Progenitor cell of endocrine pancreas (in vitro differentiated cells): ENCODE measurements around the gene MMAB. TPM values are rescaled to one million over a fixed set of nuclear protein-coding genes. Genes with fewer than 3 reads are reported as not detected.

Experiments used
- DNase-seq: peaks from one replicate; pipeline ENCODE4 v3.0.0; 2021; ENCODE audit warnings: low spot score; ENCODE audit not compliant: unreplicated experiment
- H3K27ac Mint-ChIP-seq: 2 replicates; pipeline ENCODE4 v1.8.0; 2021; ENCODE audit warnings: mild to moderate bottlenecking, moderate library complexity, mixed read lengths
- H3K27me3 Mint-ChIP-seq: 2 replicates; pipeline ENCODE4 v1.8.0; 2021; ENCODE audit warnings: mixed read lengths
- H3K36me3 Mint-ChIP-seq: 2 replicates; pipeline ENCODE4 v1.8.0; 2022; ENCODE audit warnings: mixed read lengths; ENCODE audit not compliant: insufficient read depth
- H3K4me1 Mint-ChIP-seq: 2 replicates; pipeline ENCODE4 v1.8.0; 2021; ENCODE audit warnings: low read depth, mixed read lengths
- H3K4me3 Mint-ChIP-seq: 2 replicates; pipeline ENCODE4 v1.8.0; 2021; ENCODE audit warnings: low read depth, mild to moderate bottlenecking, moderate library complexity, mixed read lengths
- H3K9me3 Mint-ChIP-seq: 2 replicates; pipeline ENCODE4 v1.8.0; 2021; ENCODE audit warnings: low read depth, mixed read lengths
- CTCF ChIP-seq: fragments of 200-600 bp; sonication (generic); IDR thresholded peaks from one replicate; pipeline ENCODE4 v1.5.0; 2021; ENCODE audit warnings: antibody characterized with exemption, mild to moderate bottlenecking; ENCODE audit not compliant: unreplicated experiment
- total RNA-seq: library from RNA; stranded (reverse); gene quantifications from 2 replicates; pipeline ENCODE4 v1.2.1, GENCODE V29; 2021

The MMAB gene
- total RNA-seq, 1 donor from 2014 or later, result 35.3 TPM

GRCh38 chr12:109563291-109564284, 9.7 kb downstream of the MMAB start:
- Mint-ChIP-seq H3K4me3 (no peak overlapping the region), H3K27me3 (no peaks in the 10 kb centered on the region), H3K36me3 (peaks cover 10% of the 10 kb centered on the region), H3K9me3 (no peaks in the 10 kb centered on the region), H3K4me1 (no peaks in the 10 kb centered on the region), H3K27ac (no peak overlapping the region)
- TF ChIP-seq CTCF, result no peak
- DNase-seq, result no peak

GRCh38 chr12:109562871-109563270, 10.4 kb downstream of the MMAB start:
- H3K4me3 Mint-ChIP-seq, result no peak overlapping the region
- no peak overlapping the region for H3K27ac Mint-ChIP-seq
- DNase-seq, result no peak
- TF ChIP-seq CTCF, result no peak
- H3K36me3 Mint-ChIP-seq, result peaks cover 10% of the 10 kb centered on the region
- H3K9me3 Mint-ChIP-seq, result no peaks in the 10 kb centered on the region
- H3K4me1 Mint-ChIP-seq, result no peaks in the 10 kb centered on the region
- no peaks in the 10 kb centered on the region for H3K27me3 Mint-ChIP-seq

GRCh38 chr12:109561711-109562030, 11.6 kb downstream of the MMAB start:
- no peak overlapping the region for H3K27ac Mint-ChIP-seq
- H3K4me1 Mint-ChIP-seq, result no peaks in the 10 kb centered on the region
- DNase-seq, result no peak
- peaks cover 3% of the 10 kb centered on the region for H3K36me3 Mint-ChIP-seq
- no peaks in the 10 kb centered on the region for H3K27me3 Mint-ChIP-seq
- no peaks in the 10 kb centered on the region for H3K9me3 Mint-ChIP-seq
- no peak overlapping the region for H3K4me3 Mint-ChIP-seq
- TF ChIP-seq CTCF, result no peak

GRCh38 chr12:109560867-109561710, 12.2 kb downstream of the MMAB start:
- Mint-ChIP-seq H3K27me3 (no peaks in the 10 kb centered on the region), H3K27ac (no peak overlapping the region), H3K4me3 (no peak overlapping the region), H3K9me3 (no peaks in the 10 kb centered on the region), H3K4me1 (no peaks in the 10 kb centered on the region), H3K36me3 (peaks cover 3% of the 10 kb centered on the region)
- no peak for DNase-seq
- TF ChIP-seq CTCF, result no peak

- Mint-ChIP-seq H3K27ac (no peak overlapping the region), H3K27me3 (no peaks in the 10 kb centered on the region), H3K9me3 (no peaks in the 10 kb centered on the region), H3K4me3 (no peak overlapping the region), H3K4me1 (no peaks in the 10 kb centered on the region), H3K36me3 (peaks cover 3% of the 10 kb centered on the region)
- no peak for TF ChIP-seq CTCF
- DNase-seq, result no peak
Measured at GRCh38 chr12:109559601-109560000, 13.7 kb downstream of the MMAB start.
